GM19324 (cell line): Measurements from ENCODE around the gene RAB36.

ENCODE experiments used
- ATAC-seq: cut with Tn5 transposase; IDR thresholded peaks from one replicate; pipeline ENCODE4 v1.9.1; 2021; ENCODE audit warnings: mild to moderate bottlenecking, moderate library complexity; ENCODE audit not compliant: unreplicated experiment, low FRiP score

The RAB36 gene

GRCh38 chr22:23144932-23145877 lies at the start of gene RAB36:
RAB36 (plus strand) TSS chr22:23145477; CDS start chr22:23146617, 1,140 bp downstream.
- peak; percentile 28 for ATAC-seq

DNA sequence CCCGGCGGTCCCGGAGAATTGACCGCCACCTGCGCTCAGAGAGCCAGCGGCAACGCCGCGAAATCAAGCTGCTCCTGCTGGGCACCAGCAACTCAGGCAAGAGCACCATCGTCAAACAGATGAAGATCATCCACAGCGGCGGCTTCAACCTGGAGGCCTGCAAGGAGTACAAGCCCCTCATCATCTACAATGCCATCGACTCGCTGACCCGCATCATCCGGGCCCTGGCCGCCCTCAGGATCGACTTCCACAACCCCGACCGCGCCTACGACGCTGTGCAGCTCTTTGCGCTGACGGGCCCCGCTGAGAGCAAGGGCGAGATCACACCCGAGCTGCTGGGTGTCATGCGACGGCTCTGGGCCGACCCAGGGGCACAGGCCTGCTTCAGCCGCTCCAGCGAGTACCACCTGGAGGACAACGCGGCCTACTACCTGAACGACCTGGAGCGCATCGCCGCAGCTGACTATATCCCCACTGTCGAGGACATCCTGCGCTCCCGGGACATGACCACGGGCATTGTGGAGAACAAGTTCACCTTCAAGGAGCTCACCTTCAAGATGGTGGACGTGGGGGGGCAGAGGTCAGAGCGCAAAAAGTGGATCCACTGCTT lies 49.4 kb upstream of the RAB36 start:
- no peak for ATAC-seq

DNA sequence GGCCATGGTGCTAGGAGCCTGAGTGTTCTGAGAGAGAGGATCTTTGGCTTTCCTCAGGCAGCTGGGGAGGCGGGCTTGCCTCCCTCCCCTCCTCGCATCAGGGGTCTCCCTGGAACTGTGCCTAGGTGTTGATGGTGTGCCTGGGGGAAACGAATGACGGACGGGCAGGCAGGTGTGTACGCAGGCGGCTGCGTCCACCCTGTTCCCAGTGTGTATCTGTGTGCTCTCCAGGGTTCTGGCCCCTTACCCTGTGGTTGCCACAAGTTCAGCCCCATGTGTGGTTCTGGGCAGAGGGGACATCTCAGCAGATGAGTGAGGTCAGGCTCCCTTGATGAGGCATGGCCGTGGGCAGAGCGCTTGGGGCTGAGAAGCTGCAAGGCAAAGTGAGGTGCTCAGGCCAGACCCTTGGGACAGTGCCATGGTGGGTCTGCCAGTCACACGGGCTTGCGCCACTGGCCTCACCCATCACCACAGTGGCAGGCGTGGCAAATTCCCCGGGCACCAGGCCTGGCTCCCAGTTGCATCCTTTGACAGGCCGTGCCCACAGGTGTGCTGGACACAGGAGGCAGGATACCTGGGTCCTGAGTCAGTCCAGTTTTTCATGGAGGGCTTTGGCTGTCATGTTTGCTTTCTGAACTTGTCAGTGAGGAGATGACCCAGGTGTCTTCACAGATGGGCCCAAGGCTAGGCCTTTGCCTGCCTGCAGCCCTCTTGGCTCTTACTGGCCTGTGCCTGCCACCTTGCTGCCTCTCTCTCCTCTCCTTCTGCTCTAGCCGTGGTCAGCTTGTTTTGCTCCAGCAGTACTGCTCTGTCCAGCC lies 47.7 kb upstream of the RAB36 start:
- ATAC-seq: no peak

DNA sequence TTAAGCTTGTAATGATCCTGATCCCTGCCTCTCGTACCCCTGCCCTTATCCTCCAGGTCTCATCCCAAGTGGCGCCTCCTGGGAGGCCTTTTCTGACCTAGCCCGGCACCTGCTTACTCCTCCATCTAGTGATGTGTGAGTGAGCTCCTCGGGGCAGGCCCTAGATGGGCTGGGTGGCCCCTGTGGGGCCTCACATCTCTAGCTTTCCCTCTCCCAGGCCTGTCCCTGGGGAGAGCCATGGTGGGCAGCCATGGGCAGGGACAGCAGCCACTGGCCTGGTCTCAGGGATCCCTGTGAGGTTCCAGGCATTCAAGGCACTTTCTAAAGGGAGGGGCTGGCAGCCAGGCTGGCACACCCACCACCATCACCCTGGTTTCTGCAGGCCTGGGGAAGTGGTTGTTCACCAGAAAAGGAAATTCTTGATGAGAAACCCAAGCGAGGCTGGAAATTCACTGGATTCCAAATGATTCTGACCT lies 47.0 kb upstream of the RAB36 start:
- no peak for ATAC-seq

DNA sequence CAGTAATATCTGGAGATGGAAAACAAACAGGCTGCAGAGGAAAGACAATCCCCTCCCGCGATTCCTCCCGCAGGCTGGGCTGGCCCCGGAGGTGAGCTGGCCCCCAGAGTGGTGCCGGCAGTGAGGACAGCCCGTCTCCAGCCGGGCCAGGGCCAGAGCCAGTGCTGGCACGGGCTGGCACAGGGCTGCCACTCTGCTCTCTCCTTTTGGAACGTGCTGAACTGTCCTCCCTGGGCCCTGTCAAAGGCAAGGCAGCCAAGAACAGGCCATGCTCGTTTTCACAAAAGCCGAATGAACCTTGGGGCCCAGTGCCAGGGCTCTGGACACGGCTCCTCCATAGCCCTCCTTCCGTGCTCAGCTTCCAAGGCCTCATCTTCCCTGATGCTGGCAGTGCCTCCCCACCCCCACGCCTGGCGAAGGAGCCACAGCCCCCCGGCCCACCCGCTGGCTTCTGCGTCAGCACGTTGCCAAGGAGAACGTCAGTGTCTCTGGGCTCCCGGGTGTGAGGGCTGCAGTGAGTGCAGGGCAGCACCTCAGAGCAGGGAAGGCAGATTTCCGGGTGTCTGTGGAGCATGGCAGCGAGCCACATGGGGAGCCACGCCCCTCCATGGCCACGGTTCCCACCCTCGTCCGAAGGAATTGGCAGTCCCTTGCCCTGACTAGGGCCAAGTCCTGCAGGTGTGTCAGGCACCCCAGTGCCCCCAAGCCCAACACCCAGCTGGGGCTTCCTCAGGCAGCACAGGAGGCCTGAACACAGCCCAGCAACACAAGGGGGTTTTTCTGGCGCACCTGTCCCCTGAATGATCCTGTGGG lies 46.4 kb upstream of the RAB36 start:
- ATAC-seq: no peak

GRCh38 chr22:23099531-23099804 lies 45.8 kb upstream of the RAB36 start:
- no peak for ATAC-seq

DNA sequence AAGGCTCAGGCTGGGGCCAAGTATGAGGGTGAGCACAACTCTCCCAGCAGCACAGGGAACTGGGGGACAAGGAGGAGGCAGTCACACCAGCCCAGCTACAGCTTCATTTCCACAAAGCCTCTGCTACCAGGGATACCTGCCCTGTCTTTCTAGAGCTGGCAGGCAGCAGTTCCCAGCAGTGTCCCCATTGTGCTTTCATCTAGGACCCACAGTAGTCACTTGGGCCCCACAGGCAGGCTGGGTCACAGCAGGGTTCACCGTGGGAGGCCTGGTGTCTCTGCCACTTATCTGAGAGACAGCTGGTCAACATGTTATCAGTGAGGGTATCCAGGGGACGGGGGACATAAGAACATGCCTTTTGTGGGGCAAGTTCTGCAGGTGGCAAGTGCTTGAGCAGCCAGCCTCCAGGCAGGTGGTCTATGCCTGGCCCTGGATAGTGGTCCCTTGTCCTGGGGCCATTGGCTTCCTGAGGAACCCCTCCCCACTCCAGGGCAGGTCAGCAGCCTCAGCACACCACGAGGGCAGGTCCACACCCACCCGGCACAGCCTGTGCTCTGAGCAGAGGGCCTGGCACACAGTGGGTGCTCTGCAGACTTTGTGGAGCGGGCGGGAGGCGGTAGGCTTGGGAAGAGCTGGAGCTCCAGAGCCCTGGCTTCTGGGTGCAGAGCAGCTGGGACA lies 45.0 kb upstream of the RAB36 start:
- ATAC-seq: no peak

GRCh38 chr22:23101524-23101923 lies 43.8 kb upstream of the RAB36 start:
- no peak for ATAC-seq

DNA sequence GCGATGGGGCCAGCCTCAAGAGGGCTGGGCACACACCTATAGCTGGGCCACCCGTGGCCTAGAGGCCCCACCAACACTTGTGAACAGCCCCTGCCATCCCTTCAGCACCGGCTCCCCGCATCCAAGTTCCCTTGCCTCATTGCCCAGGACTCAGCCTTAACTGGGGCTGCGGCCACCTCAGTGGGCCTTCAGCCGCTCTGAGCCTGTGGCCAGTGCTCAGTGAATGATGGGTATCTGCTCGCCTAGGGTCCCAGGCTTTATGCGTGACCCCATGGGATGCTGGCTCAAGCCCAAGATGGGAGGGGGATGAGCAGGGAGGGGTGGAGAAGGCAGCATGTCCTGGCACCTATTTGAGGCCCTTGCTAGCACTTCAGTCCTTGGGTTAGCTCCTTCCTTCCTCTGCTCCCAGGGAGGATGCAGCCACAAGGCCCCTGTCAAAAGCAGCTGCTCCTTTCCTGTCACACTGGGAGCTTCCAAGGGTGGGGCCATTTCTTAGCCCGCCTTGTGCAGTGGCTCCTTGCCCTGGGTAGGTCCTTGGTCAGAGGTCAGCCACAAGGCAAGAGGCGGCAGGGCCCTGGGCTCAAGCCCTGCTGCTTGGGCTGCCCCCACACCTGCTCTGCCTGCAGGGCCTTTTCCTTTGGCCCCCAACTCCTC lies 43.1 kb upstream of the RAB36 start:
- no peak for ATAC-seq

DNA sequence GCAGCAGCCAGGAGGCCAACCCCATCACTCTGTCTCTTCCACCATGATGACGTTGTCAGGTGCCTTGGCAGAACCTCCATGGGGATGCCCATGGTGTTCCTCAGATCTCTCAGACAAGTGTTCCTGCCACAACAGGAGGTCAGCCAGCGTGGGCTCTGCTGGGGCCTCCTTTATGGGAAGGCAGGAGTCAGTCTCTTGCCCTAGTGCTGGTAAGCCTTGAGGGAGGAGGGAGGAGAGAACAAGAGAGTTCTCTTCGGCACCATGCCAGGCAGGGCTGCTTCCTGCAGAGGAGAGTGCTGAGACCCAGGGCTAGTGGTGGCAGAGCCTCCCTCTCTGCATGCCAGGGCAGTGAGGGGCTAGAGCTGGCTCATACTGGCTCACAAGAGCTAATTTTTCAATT lies 42.5 kb upstream of the RAB36 start:
- ATAC-seq: no peak

- no peak for ATAC-seq
Observed at GRCh38 chr22:23103199-23103954, 41.9 kb upstream of the RAB36 start.

GRCh38 chr22:23104187-23104971 lies 40.9 kb upstream of the RAB36 start:
- no peak for ATAC-seq

DNA sequence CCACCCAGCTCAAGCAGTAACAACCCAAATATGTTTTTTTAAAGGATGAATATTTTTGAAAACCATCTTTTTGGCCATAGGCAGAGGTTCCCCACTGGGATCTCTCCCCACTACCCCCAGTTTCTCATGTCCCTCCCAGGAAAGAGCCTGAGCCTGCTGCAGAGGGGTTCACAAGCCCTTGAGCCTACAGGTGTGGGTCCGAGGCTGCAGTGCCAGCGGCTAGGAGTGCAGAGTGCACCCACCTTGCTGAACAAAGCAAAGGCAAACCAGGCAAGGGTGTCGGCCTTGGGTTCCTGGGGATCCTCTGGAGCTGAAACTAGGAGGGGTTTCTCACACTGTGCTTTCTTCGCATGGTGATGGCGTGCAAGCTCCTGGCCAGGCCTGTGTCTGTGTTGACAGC lies 40.0 kb upstream of the RAB36 start:
- no peak for ATAC-seq

DNA sequence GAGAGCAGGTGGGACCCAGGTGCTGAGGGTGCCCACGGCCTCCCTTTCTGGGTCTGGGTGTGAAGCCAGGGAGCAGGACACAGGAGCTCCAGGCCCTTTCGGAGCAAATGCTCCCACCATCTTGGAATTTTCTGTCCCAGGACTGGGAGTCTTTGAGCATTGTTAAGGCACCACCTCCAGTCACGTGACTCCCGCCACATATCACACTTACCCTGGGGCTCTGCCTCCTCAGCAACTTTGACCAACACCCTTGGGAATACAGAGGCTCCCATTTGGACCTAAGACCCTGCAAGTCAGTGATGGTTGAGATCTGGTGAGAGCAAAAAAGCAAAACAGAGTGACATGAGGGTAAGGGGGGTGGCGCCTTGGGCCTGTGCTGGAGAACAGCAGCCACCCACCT lies 39.4 kb upstream of the RAB36 start:
- ATAC-seq: no peak

DNA sequence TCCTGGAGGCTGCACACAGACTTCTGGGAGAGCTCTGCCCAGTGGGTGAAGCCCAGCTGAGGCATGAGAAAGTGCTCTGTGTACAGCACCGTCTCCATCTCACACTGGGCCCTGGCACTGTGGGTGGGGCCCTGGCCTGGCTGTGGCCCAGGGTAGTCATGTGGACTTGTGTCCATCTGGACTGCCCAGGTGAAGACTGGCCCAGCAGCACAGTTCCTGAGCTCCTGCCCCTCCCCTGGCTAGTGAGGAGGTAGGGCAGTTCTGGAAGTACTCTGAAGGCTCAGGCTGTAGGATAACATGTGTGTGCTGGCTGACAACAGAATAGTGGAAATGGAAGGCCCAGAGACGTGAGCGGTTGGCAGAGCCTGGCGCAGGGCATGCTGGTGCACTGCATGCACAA lies 38.9 kb upstream of the RAB36 start:
- ATAC-seq: no peak

- no peak for ATAC-seq
Observed at GRCh38 chr22:23106906-23107367, 38.3 kb upstream of the RAB36 start.

GRCh38 chr22:23107487-23108248 lies 37.6 kb upstream of the RAB36 start:
- ATAC-seq: no peak
